GM21526 (cell line): ENCODE data around the gene XKRX.

Experiments used
- ATAC-seq: cut with Tn5 transposase; IDR thresholded peaks from one replicate; pipeline ENCODE4 v1.9.1; 2021; ENCODE audit warnings: moderate library complexity; ENCODE audit not compliant: unreplicated experiment, low FRiP score

Gene XKRX

DNA sequence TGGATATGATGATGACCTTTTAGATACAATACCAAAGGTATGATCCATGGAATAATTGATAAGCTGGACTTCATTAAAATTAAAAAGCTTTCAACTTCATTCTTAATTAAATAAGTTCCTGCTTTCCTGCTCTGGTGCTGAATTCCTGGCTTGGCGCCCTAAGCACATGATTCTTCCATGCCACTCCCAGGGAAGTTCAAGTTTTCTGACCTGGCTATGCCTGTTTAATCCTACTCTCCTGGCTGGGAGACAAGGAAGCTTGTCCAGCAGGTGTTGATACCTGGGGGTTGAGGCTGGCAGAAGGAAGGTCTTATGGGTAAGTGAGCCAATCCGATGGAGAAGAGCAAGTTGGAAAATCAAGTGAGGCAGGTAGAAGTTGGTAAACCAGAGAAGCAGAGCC is 24.3 kb downstream of the XKRX start:
- no peak for ATAC-seq

DNA sequence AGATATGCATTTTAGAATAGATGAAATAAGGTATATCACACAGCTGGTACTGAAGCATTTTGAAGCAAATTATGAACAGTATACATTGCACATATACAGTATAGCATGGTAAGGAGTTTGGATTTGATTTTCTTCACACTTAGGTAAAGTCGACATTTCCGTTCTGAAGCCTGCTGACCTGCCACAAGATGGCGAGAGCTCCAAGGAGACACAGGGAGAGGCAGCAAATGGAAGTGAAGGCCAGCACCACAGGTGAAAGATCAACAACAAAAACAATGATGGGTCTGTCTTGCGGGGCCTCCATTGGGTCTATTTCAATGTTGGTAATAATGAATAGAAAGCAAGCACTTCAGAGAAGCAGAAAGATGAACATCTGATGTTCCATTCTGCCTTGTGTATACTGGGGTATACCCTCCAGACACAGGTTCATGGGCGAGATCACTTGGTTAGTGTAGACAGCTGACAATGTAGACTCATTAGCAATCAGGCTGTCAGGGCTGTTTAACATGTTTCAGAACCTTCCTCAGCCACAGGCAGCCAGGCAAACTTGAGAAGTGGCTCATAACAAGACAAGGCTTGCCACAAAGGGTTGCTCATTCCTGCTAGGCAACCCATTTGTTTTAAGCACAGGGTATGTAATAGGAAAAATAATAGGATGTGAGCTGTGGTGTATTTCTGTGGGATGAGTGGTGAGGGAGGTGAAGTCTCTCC is 33.2 kb downstream of the XKRX start:
- ATAC-seq: no peak

DNA sequence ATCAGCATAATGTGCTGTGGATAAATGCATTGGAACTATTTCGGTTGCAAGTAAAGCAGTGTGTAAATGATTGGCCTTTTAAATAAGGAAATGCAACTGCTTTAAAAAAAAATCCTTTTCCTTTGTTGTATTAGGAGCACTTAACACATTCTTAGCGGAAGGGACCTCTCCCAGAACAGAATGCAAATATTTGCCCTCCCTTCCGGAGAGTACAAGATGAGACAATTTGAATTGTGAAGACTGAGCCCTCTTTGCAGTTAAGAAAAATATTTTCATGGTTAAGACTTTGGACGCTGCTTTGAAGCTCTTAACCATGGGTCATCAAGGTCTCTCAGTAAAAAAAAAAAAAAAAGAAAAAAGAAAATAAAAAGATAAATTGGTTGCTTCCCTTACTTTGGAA is 45.1 kb downstream of the XKRX start:
- ATAC-seq: no peak

DNA sequence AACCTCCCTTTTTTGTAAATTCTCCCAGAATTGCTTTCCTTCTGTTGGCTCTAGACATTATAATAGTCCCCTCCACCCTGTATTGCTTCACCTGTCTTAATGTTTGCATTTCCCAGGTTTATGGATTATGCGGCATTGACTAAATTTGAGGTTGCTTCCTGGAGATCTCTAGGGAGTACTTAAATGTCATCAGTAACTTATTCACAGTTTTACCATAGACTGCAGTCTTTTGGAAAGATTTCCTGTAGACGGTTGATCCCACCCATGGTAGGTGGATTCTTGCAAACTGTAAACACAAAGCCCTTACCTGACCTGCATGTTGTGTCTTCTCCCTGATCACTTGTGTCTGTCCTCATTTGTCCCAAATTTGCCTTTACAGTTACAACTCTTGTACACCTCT is 48.3 kb downstream of the XKRX start:
- no peak for ATAC-seq

DNA sequence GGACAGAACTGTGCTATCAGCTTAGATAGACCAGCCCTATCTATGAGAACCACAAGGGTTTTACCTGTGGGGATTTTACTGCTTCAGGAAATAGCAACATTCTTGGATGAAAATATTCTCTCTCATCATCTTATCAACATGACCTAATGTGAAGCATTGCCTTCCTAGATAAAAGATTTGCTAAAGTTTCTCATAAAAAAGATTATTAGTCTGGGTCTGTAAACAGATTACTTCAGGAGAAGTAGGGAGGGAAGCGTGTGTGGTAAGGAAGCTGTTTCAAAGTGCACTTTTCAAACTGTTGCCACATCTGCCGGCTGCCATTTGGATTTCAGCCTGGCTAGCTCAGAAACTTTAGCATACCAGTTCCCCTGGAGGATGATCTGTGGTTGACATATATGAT is 54.4 kb downstream of the XKRX start, which contains the start of gene NOX1:
NOX1 (minus strand) TSS at position 35 of the 400 bp plus-strand sequence. CDS start 220 bp downstream, outside the sequence.
- ATAC-seq: no peak

DNA sequence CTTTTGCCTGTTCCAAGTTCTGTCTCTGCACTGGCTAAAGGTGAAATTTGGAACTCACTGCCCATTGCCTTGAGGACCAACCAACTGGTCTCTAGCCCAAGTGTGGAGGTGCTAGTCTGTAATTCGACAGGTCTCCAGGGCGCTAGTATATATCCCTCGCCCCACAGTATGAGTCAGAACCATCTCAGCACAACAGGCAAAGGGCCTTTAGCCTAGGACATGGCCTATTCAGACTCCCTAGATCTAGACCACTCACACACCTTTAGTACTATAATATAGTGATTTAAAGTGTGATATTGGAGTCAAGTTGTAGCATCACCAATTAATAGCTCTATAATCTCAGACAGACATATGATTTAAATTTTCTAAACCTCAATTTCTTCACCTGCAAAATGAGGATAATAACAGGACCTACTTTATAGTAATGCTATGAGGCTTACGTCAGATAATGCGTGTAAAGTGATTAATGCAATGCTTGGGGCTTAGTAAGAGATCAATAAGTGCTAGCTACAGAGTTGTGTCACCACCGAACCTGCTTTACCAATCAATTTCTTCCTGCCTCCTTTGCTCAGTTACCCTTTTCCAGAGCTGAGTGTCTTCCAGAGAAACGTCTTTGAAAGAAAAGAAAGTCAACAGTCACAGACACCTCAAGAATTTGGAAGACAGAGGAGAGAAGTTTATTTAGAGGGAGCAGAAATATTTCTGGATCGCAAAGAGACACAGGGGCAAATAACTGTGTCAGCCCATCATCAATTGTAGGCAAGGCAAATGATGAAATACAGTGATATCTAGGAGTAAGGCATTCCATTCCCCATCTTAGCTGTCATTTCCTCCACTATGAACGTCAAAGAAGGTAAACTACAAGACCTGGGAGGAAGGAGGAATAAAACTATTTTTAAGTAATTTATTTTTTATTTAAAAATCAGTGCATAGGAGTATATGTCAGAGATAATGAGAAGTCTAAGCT is 56.8 kb downstream of the XKRX start:
- ATAC-seq: no peak

DNA sequence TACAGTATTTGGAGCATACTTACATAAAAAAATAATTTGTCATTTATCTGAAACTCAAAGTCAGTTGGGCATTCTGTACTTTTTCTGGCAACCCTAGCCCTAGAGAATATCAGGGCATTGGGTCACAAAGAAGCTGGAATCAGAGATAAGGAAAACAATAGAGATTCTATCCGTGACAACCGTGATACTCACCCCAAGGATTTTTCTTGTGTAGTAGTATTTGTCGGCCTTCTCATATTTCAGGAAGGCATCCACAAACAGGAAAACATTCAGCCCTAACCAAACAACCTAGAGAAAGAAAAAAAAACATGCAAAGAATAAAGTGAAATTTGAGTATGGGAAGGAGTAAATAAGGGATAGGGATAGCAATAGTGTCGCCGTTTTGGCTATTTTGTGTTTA is 58.2 kb downstream of the XKRX start:
- ATAC-seq: no peak

DNA sequence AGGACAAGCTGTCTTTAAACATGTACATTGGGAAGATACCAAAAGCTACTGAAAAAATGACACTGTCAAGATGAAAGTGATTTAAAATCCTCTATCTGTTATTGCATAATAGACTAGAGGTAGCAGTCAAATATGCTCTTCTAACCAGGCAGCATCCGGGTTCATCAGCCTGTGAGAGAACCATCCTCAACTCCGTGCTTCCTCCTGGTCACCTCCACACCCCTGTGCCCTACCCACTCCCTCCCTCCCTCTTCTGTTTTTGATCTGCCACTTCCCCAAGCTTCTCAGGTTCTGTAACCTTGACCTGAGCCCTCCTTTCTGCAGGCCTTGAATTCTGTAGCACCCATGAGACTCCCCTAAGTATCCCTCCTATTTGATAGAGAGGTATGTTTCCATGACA is 60.4 kb downstream of the XKRX start:
- ATAC-seq: no peak

DNA sequence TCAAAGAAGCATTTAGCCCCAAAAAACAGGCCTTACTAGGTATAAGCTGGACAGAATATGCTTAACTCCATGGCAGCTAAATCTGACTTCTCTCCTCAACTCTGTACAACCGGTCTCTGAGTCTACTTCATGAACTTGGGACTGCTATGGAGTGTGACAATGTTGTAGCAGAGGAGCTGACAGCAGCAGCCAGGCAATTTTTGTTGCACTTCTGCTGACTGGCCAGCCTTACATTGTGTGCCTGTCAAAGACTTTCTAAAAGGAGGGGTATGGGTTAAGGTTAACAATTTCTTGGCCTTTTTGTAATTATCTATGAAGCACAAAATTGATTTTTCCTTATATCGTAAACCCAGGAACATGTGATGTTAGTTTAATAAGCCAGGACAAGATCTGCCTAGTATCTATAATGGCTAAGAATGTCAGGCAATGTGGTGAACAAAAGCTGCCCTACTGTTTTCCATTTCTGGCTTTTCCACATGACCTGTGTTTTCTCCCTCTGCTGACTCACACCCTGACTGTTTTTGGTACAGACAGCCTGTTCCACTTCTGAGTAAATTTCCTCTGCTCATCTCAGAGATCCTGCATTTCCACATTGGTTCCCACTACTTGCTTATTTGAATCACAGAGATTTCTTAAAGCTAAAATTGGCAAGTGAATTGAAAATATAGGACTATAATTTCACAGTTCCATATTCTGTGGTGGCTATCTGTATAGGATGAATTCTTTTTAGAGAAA is 63.9 kb downstream of the XKRX start:
- no peak for ATAC-seq
